Measurements from ENCODE around the gene AAK1.
"Not testable (repeated sequence)": the region's sequence is repeated elsewhere in the genome, so short reads cannot be mapped to it uniquely, and the experiment has no call there.

AAK1 gene

GRCh38 chr2:69624131-69624530, 19.4 kb downstream of the AAK1 start:
- DNase-seq: peak; percentile 64 to 65

GRCh38 chr2:69623236-69623635, 20.3 kb downstream of the AAK1 start:
- no peak for DNase-seq

- not testable (repeated sequence) for DNase-seq
These were observed 20.7 kb downstream of the AAK1 start for GRCh38 chr2:69622805-69623204.

- not testable (repeated sequence) for DNase-seq
These were observed 21.5 kb downstream of the AAK1 start for GRCh38 chr2:69622017-69622540.

- no peak for DNase-seq
These were observed 22.1 kb downstream of the AAK1 start for GRCh38 chr2:69621440-69621839.

- no peak for DNase-seq
These were observed 22.7 kb downstream of the AAK1 start for GRCh38 chr2:69620870-69621269.

- no peak for DNase-seq
These were observed 23.8 kb downstream of the AAK1 start for GRCh38 chr2:69619725-69620124.

- DNase-seq: no peak
These were observed 25.2 kb downstream of the AAK1 start for GRCh38 chr2:69618362-69618761.

GRCh38 chr2:69617744-69618143, 25.8 kb downstream of the AAK1 start:
- DNase-seq: no peak

- DNase-seq: no peak
These were observed 26.8 kb downstream of the AAK1 start for GRCh38 chr2:69616755-69617154.

GRCh38 chr2:69615969-69616368, 27.6 kb downstream of the AAK1 start:
- DNase-seq: peak in 1 of 2 donors; percentile 47

GRCh38 chr2:69615078-69615625, 28.4 kb downstream of the AAK1 start:
- no peak for DNase-seq

GRCh38 chr2:69612707-69613106, 30.8 kb downstream of the AAK1 start:
- DNase-seq: no peak

- no peak for DNase-seq
These were observed 31.3 kb downstream of the AAK1 start for GRCh38 chr2:69612200-69612599.

- DNase-seq: no peak
These were observed 35.4 kb downstream of the AAK1 start for GRCh38 chr2:69608109-69608508.

- not testable (repeated sequence) for DNase-seq
These were observed 36.8 kb downstream of the AAK1 start for GRCh38 chr2:69606771-69607170.

- DNase-seq: peak in 1 of 2 donors; percentile 40
These were observed 38.3 kb downstream of the AAK1 start for GRCh38 chr2:69605284-69605683.

GRCh38 chr2:69604836-69605235, 38.7 kb downstream of the AAK1 start:
- peak; percentile 74 to 88 for DNase-seq

GRCh38 chr2:69604026-69604678, 39.4 kb downstream of the AAK1 start:
- DNase-seq: no peak

- DNase-seq: no peak
These were observed 40.3 kb downstream of the AAK1 start for GRCh38 chr2:69603146-69603743.

GRCh38 chr2:69601179-69601612, 42.3 kb downstream of the AAK1 start:
- DNase-seq: peak in 1 of 2 donors; percentile 44

- DNase-seq: no peak
These were observed 43.1 kb downstream of the AAK1 start for GRCh38 chr2:69600425-69600824.

- no peak for DNase-seq
These were observed 45.5 kb downstream of the AAK1 start for GRCh38 chr2:69597843-69598610.

Data from inflammatory macrophage treated with lipopolysaccharide for 1 hour (primary cell).